Thoracic aorta (tissue), 2 donors: ENCODE data around the gene SLC6A1. TPM values are rescaled to one million over a fixed set of nuclear protein-coding genes. Genes with fewer than 3 reads are reported as not detected.

Source experiments
- ATAC-seq: fragments of 150-250 bp; one replicate; pipeline ENCODE4 v1.8.0; 2017; ENCODE audit warnings: low read depth; ENCODE audit not compliant: insufficient number of reproducible peaks, low FRiP score
- DNase-seq: peaks from one replicate; pipeline ENCODE4 v3.0.0-alpha.2; 2020; ENCODE audit warnings: low spot score
- H3K27ac ChIP-seq, 2 donors: fragments of 200-600 bp; sonication (generic); 1 replicate in 1 of 2; 2 replicates in 1 of 2; pipeline ENCODE4 v1.5.1; 2016; ENCODE audit warnings: mild to moderate bottlenecking in 2 of 2, moderate library complexity in 2 of 2
- H3K27me3 ChIP-seq: fragments of 200-600 bp; sonication (generic); replicated peaks from 2 replicates; pipeline ENCODE4 v1.6.0; 2016; ENCODE audit warnings: mild to moderate bottlenecking; ENCODE audit not compliant: insufficient read depth
- H3K36me3 ChIP-seq: fragments of 200-600 bp; sonication (generic); one replicate; pipeline ENCODE4 v1.5.1; 2016
- H3K4me1 ChIP-seq, 2 donors: fragments of 200-600 bp; sonication (generic); 1 replicate in 1 of 2; 2 replicates in 1 of 2; pipeline versions ENCODE4 v1.5.1 to v1.6.0; 2016; ENCODE audit warnings: low read depth in 2 of 2, mild to moderate bottlenecking in 1 of 2; ENCODE audit not compliant: control insufficient read depth in 1 of 2
- H3K4me3 ChIP-seq: fragments of 200-600 bp; sonication (generic); 2 replicates; pipeline ENCODE4 v1.5.1; 2016; ENCODE audit warnings: mild to moderate bottlenecking
- H3K9me3 ChIP-seq: fragments of 200-600 bp; sonication (generic); 2 replicates; pipeline ENCODE4 v1.5.1; 2016
- total RNA-seq, 2 donors: library from RNA; depleted of rRNA; stranded (reverse); fragments of >200 nt; gene quantifications; one replicate each; pipeline versions ENCODE4 v1.1.0 to v1.2.3, GENCODE V29; 2016
- TF ChIP-seq, protein P1 (sequence below): fragments of 200-600 bp; sonication (generic); IDR thresholded peaks from one replicate; pipeline ENCODE4 v1.5.1; 2019; ENCODE audit warnings: antibody characterized with exemption

Gene SLC6A1
- total RNA-seq, 2 donors from 2014 or later: 1.2 to 4.6 TPM

DNA sequence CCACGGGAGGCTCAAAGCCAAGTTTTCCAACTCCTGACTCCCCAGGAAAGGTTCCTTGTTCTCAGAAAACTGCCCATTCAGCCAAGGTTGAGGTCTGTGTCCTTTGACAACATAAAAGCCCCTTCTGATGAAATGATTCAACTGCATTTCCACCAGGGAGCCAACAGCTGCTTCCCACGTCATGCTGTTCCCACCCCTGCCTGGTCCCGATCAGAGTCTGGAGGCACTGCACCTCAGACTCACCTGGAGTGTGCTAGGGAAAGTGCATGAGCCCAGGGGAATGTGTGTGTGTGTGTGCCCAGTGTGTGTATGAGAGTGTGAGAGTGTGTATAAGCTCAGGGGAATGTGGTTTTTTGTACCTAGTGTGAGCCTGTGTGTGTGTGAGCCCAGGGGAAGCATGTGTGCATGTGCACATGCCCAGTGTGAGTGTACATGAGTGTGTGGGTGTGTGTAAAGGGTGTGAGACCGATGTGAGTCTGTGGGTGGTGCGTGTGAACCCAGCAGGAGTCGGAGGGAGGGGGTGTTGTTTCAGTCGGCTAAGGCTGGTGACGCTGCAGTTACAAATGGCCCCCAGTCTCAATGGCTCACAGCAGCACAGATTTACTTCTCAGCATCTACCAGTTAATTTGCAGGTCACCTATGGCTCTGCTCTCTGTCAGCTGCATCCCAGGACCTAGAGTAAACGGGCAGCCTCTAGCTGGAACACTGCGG lies 20.3 kb upstream of the SLC6A1 start:
- DNase-seq (no peak), ATAC-seq (no peak)
- no peak overlapping the region for H3K27ac ChIP-seq

DNA sequence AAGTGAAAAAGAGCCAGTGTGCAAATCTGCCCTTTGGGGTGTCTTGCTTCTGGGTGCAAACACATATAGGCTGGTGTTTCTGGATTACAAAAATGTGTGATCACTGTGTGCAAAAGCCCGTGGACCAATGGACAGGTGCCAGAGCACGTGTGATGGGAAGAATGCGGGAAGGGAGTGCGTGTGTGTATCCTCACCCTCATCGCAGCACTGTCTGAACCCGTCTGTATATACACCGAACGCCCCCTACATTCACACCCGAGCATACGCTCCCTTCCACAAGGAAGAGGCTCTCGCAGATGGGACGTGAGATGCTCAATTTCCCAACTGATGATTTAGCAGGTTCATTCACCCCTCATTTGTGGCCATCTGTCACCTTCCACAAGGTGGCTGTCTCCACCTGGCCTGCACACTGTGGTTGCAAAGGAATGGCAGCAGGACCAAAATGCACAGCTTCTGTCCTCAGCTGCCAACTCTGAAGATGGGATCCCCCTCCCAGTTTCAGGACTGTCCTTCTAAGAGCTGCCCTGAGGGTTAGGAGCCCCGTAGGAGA lies 19.4 kb upstream of the SLC6A1 start:
- no peak overlapping the region for H3K4me3 ChIP-seq
- H3K27me3 ChIP-seq: no peaks in the 10 kb centered on the region
- no peak for ATAC-seq
- H3K9me3 ChIP-seq: no peaks in the 10 kb centered on the region
- H3K27ac ChIP-seq: no peak overlapping the region
- DNase-seq: no peak
- TF ChIP-seq, protein P1, sequence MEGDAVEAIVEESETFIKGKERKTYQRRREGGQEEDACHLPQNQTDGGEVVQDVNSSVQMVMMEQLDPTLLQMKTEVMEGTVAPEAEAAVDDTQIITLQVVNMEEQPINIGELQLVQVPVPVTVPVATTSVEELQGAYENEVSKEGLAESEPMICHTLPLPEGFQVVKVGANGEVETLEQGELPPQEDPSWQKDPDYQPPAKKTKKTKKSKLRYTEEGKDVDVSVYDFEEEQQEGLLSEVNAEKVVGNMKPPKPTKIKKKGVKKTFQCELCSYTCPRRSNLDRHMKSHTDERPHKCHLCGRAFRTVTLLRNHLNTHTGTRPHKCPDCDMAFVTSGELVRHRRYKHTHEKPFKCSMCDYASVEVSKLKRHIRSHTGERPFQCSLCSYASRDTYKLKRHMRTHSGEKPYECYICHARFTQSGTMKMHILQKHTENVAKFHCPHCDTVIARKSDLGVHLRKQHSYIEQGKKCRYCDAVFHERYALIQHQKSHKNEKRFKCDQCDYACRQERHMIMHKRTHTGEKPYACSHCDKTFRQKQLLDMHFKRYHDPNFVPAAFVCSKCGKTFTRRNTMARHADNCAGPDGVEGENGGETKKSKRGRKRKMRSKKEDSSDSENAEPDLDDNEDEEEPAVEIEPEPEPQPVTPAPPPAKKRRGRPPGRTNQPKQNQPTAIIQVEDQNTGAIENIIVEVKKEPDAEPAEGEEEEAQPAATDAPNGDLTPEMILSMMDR: no peak
- H3K36me3 ChIP-seq: no peaks in the 10 kb centered on the region
- H3K4me1 ChIP-seq: no peaks in the 10 kb centered on the region

More for the DNA sequence above, 20.3 kb upstream of the SLC6A1 start:
- H3K27me3 ChIP-seq: no peaks in the 10 kb centered on the region
- no peaks in the 10 kb centered on the region for H3K4me1 ChIP-seq
- H3K4me3 ChIP-seq: no peak overlapping the region
- H3K36me3 ChIP-seq: no peaks in the 10 kb centered on the region
- H3K9me3 ChIP-seq: no peaks in the 10 kb centered on the region
- TF ChIP-seq, protein P1: no peak

DNA sequence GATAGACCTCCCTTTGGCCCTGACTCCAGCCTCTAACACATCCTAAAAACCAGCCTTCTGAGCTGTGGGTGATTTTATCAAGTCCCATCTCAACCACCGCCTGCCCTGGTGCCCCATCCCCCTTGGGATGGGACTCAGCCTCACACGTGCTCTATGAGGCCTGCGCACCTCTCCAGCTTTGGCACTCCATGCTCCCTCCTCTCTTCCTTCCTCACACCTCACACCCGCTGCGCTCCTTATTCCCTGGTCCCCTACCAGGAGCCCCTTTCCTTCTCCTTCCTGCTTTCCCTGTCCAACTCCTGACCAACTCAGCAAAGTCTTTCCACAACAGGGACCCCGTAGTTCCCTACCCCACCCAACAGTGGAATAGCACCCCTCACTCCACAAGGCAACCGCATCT lies 18.4 kb upstream of the SLC6A1 start:
- TF ChIP-seq, protein P1: no peak
- Histone ChIP-seq H3K27ac (no peak overlapping the region), H3K36me3 (no peaks in the 10 kb centered on the region), H3K9me3 (no peaks in the 10 kb centered on the region), H3K27me3 (no peaks in the 10 kb centered on the region), H3K4me3 (no peak overlapping the region), H3K4me1 (no peaks in the 10 kb centered on the region)
- DNase-seq (no peak), ATAC-seq (no peak)

DNA sequence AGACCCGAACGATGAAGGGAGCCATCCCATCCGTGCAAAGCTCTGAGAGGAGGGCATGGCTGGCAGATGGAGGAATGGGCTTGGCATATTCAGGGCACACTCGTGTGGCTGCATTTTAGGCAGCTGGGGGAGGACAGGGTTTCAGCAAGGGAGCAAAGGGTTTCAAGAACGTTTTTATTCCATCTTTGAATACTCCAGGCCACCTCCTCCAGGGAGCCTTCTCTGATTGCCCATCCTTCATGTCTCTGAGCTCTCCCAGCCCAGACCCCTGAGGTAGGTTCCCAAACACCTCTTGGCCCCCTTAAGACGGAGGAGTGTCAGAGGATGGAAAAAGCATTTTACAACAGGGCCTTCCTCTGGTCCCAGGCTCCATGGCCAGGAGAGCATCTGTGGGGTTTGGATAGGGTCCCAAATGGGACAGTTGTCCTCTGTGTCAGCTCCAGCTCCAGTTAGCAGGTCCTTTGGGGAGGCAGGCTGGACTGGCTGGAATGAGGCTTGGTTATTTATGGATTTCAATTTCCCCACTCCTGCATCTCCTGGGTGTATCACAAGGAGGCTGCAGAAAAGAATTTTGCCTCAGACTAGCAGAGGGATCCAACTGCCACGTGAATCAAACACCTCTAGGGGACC lies 17.7 kb upstream of the SLC6A1 start:
- no peaks in the 10 kb centered on the region for H3K4me1 ChIP-seq
- no peak for ATAC-seq
- TF ChIP-seq, protein P1: no peak
- H3K27ac ChIP-seq: no peak overlapping the region
- DNase-seq: no peak
- no peaks in the 10 kb centered on the region for H3K9me3 ChIP-seq
- H3K36me3 ChIP-seq: no peaks in the 10 kb centered on the region
- no peaks in the 10 kb centered on the region for H3K27me3 ChIP-seq
- no peak overlapping the region for H3K4me3 ChIP-seq

DNA sequence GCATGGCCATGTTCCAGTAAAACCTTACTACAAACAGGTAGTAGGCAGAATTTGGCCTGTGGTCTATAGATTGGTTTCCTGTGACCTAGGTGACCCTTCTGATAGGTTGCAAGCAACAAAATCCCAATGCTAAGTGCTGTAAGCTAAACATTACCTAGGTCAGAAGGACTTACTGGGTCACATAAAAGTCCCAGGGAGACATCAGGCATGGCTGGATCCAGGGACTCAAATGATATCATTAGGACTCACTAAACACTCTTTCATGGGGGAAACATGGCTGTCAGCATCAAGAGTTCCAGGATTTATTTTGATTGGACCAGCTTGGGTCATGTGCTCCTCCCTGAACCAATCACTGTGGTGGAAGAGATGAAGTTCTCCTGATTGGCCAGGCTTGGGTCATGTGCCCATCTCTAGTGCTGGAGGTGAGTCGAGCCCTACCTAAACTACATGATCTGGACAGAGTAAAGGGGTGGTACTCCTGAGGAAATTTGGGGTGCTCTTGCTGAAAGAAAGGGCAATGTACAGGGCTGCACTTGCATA lies 16.8 kb upstream of the SLC6A1 start:
- no peaks in the 10 kb centered on the region for H3K36me3 ChIP-seq
- TF ChIP-seq, protein P1: no peak

More for the DNA sequence above, 16.8 kb upstream of the SLC6A1 start:
- Histone ChIP-seq H3K27me3 (no peaks in the 10 kb centered on the region), H3K9me3 (no peaks in the 10 kb centered on the region), H3K27ac (no peak overlapping the region), H3K4me3 (no peak overlapping the region), H3K4me1 (no peaks in the 10 kb centered on the region)
- ATAC-seq: no peak
- no peak for DNase-seq
